Fibroblast of lung (primary cell): Measurements from ENCODE around the gene BCL6.

Source experiments
- EZH2 ChIP-seq: IDR thresholded peaks from 2 replicates; pipeline ENCODE4 v1.5.1; 2012; ENCODE audit warnings: low read length, control low read depth, mild to moderate bottlenecking; ENCODE audit errors: missing control alignments
- TF ChIP-seq, protein P1 (sequence below), 2 donors: IDR thresholded peaks in 1 of 2; conservative IDR thresholded peaks in 1 of 2; 1 replicate in 1 of 2; 2 replicates in 1 of 2; pipeline ENCODE4 v1.5.1; 2011 to 2012; ENCODE audit warnings: low read length in 2 of 2, control low read depth in 1 of 2, inconsistent platforms in 1 of 2, low read depth in 1 of 2, mild to moderate bottlenecking in 1 of 2

- TF ChIP-seq, protein P1, sequence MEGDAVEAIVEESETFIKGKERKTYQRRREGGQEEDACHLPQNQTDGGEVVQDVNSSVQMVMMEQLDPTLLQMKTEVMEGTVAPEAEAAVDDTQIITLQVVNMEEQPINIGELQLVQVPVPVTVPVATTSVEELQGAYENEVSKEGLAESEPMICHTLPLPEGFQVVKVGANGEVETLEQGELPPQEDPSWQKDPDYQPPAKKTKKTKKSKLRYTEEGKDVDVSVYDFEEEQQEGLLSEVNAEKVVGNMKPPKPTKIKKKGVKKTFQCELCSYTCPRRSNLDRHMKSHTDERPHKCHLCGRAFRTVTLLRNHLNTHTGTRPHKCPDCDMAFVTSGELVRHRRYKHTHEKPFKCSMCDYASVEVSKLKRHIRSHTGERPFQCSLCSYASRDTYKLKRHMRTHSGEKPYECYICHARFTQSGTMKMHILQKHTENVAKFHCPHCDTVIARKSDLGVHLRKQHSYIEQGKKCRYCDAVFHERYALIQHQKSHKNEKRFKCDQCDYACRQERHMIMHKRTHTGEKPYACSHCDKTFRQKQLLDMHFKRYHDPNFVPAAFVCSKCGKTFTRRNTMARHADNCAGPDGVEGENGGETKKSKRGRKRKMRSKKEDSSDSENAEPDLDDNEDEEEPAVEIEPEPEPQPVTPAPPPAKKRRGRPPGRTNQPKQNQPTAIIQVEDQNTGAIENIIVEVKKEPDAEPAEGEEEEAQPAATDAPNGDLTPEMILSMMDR (conservative IDR thresholded peaks at IDR 0.05 in 1 of 2, IDR thresholded peaks at IDR 0.05 in 1 of 2; ENCODE audit: low read depth in 1 of 2, low read length in 2 of 2), result no peak
- no peak for TF ChIP-seq EZH2
Measured at GRCh38 chr3:187733371-187733770, 11.9 kb downstream of the BCL6 start.
